HFFc6 (cell line): ENCODE data around the gene MEGF8. TPM values are rescaled to one million over a fixed set of nuclear protein-coding genes. Genes with fewer than 3 reads are reported as not detected.

Source experiments
- DNase-seq: peaks from one replicate; pipeline ENCODE4 v3.0.0-alpha.2; 2018
- H3K27ac Mint-ChIP-seq: 2 replicates; pipeline ENCODE4 v1.8.0; 2020; ENCODE audit warnings: mild to moderate bottlenecking, mixed read lengths
- H3K27me3 Mint-ChIP-seq: 2 replicates; pipeline ENCODE4 v1.8.0; 2021; ENCODE audit warnings: mild to moderate bottlenecking, moderate library complexity, mixed read lengths; ENCODE audit not compliant: insufficient read depth
- H3K36me3 Mint-ChIP-seq: 2 replicates; pipeline ENCODE4 v1.8.0; 2021; ENCODE audit warnings: low read depth, mixed read lengths
- H3K4me1 Mint-ChIP-seq: 2 replicates; pipeline ENCODE4 v1.8.0; 2020; ENCODE audit warnings: low read depth, mixed read lengths
- H3K4me3 Mint-ChIP-seq: 2 replicates; pipeline ENCODE4 v1.8.0; 2020; ENCODE audit warnings: mild to moderate bottlenecking, moderate library complexity, mixed read lengths
- H3K9me3 Mint-ChIP-seq: 2 replicates; pipeline ENCODE4 v1.8.0; 2020; ENCODE audit warnings: mild to moderate bottlenecking, mixed read lengths
- CTCF ChIP-seq: fragments of 200-600 bp; sonication (generic); IDR thresholded peaks from 2 replicates; pipeline ENCODE4 v1.5.0; 2021; ENCODE audit warnings: antibody characterized with exemption, mild to moderate bottlenecking
- total RNA-seq, 6 experiments: library from RNA; stranded (reverse); fragmentation: NEBNext Ultra II Directional; extraction: Animal tissue kit (Norgen Biotek cat#: 25700); gene quantifications; 2 replicates in 1 of 6; 3 replicates in 5 of 6; pipeline ENCODE4 v1.2.3, GENCODE V29; 2021

The MEGF8 gene
- total RNA-seq, 6 experiments from 2014 or later = 17.7 to 23.6 (median 18.8) TPM

GRCh38 chr19:42361545-42361910, 36.1 kb downstream of the MEGF8 start:
- Mint-ChIP-seq H3K4me3 (no peak overlapping the region), H3K9me3 (no peaks in the 10 kb centered on the region), H3K4me1 (peaks cover 2% of the 10 kb centered on the region; the same call in 1 of the 2 replicates), H3K27me3 (peaks cover 3% of the 10 kb centered on the region), H3K27ac (no peak overlapping the region), H3K36me3 (peaks cover 24% of the 10 kb centered on the region)
- TF ChIP-seq CTCF = no peak
- DNase-seq = no peak

- DNase-seq = no peak
- TF ChIP-seq CTCF = no peak
- Mint-ChIP-seq H3K36me3 (peaks cover 28% of the 10 kb centered on the region), H3K9me3 (no peaks in the 10 kb centered on the region), H3K27me3 (peaks cover 3% of the 10 kb centered on the region), H3K27ac (no peak overlapping the region), H3K4me3 (no peak overlapping the region), H3K4me1 (peaks cover 7% of the 10 kb centered on the region)
Measured at GRCh38 chr19:42362342-42362741, 36.9 kb downstream of the MEGF8 start.

GRCh38 chr19:42362891-42363440, 37.5 kb downstream of the MEGF8 start:
- peaks cover 3% of the 10 kb centered on the region for H3K27me3 Mint-ChIP-seq
- no peak overlapping the region for H3K27ac Mint-ChIP-seq
- peaks cover 13% of the 10 kb centered on the region for H3K4me1 Mint-ChIP-seq
- DNase-seq = no peak
- H3K4me3 Mint-ChIP-seq = no peak overlapping the region
- H3K9me3 Mint-ChIP-seq = no peaks in the 10 kb centered on the region
- peaks cover 34% of the 10 kb centered on the region for H3K36me3 Mint-ChIP-seq
- TF ChIP-seq CTCF = no peak

- Mint-ChIP-seq H3K4me3 (no peak overlapping the region), H3K27ac (no peak overlapping the region), H3K27me3 (peaks cover 2% of the 10 kb centered on the region; the same call in 1 of the 2 replicates), H3K9me3 (no peaks in the 10 kb centered on the region), H3K4me1 (peaks cover 14% of the 10 kb centered on the region), H3K36me3 (peaks cover 34% of the 10 kb centered on the region)
- no peak for TF ChIP-seq CTCF
- DNase-seq = no peak
Measured at GRCh38 chr19:42363614-42364346, 38.3 kb downstream of the MEGF8 start.

GRCh38 chr19:42366673-42367072, 41.2 kb downstream of the MEGF8 start:
- no peak overlapping the region for H3K4me3 Mint-ChIP-seq
- no peak for TF ChIP-seq CTCF
- H3K36me3 Mint-ChIP-seq = peaks cover 34% of the 10 kb centered on the region
- peaks cover 14% of the 10 kb centered on the region for H3K4me1 Mint-ChIP-seq
- peaks cover 2% of the 10 kb centered on the region; the same call in 1 of the 2 replicates for H3K27me3 Mint-ChIP-seq
- no peak for DNase-seq
- no peaks in the 10 kb centered on the region for H3K9me3 Mint-ChIP-seq
- no peak overlapping the region for H3K27ac Mint-ChIP-seq
